HCT116 (cell line): ENCODE results near the gene CHDH.

Experiments
- ATF3 ChIP-seq: IDR thresholded peaks from 2 replicates; pipeline ENCODE4 v1.6.1; 2012
- CEBPB ChIP-seq: IDR thresholded peaks from 2 replicates; pipeline ENCODE4 v1.6.1; 2012; ENCODE audit warnings: low read depth
- CTCF ChIP-seq, 3 experiments: fragments of 200-600 bp in 1 of 3; sonication (generic) in 1 of 3; IDR thresholded peaks in 2 of 3; conservative IDR thresholded peaks in 1 of 3; 2 replicates each; pipeline ENCODE4 v1.5.1; 2012 to 2017; ENCODE audit warnings: low read depth in 2 of 3, low read length in 2 of 3, antibody characterized with exemption in 1 of 3, borderline replicate concordance in 1 of 3, control low read depth in 1 of 3, mild to moderate bottlenecking in 1 of 3, mixed read lengths in 1 of 3, mixed run types in 1 of 3, moderate library complexity in 1 of 3; ENCODE audit not compliant: insufficient read depth in 1 of 3
- EGR1 ChIP-seq: IDR thresholded peaks from 2 replicates; pipeline ENCODE4 v1.6.1; 2012; ENCODE audit warnings: low read depth
- EZH2phosphoT487 ChIP-seq: fragments of 200-600 bp; IDR thresholded peaks from 2 replicates; pipeline ENCODE4 v1.6.1; 2018; ENCODE audit warnings: antibody characterized with exemption, borderline replicate concordance
- POLR2A ChIP-seq: IDR thresholded peaks from 2 replicates; pipeline ENCODE4 v1.7.0; 2011; ENCODE audit warnings: borderline replicate concordance; ENCODE audit not compliant: insufficient read depth, insufficient read length; ENCODE audit errors: extremely low read depth
- POLR2AphosphoS5 ChIP-seq: IDR thresholded peaks from 2 replicates; pipeline ENCODE4 v1.6.1; 2011; ENCODE audit warnings: mild to moderate bottlenecking, low read depth, low read length, moderate library complexity
- RAD21 ChIP-seq: IDR thresholded peaks from 2 replicates; pipeline ENCODE4 v1.6.1; 2012; ENCODE audit warnings: low read depth, mild to moderate bottlenecking
- YY1 ChIP-seq: IDR thresholded peaks from 2 replicates; pipeline ENCODE4 v1.6.1; 2011; ENCODE audit warnings: low read length, low read depth, moderate library complexity, mild to moderate bottlenecking; ENCODE audit not compliant: insufficient replicate concordance; ENCODE audit errors: extremely low read depth

GRCh38 chr3:53774414-53774813, 71.8 kb downstream of the CHDH start:
- TF ChIP-seq CTCF (IDR thresholded peaks at IDR 0.05 in 2 of 3, conservative IDR thresholded peaks at IDR 0.05 in 1 of 3; ENCODE audit: borderline replicate concordance in 1 of 3, insufficient read depth in 1 of 3, low read depth in 2 of 3, low read length in 2 of 3) (no peak), POLR2A (no peak), ATF3 (no peak), EGR1 (no peak), RAD21 (no peak), POLR2AphosphoS5 (no peak), YY1 (no peak), EZH2phosphoT487 (no peak), CEBPB (no peak)
